ENCODE results near the gene PRR23C.

Gene PRR23C

DNA sequence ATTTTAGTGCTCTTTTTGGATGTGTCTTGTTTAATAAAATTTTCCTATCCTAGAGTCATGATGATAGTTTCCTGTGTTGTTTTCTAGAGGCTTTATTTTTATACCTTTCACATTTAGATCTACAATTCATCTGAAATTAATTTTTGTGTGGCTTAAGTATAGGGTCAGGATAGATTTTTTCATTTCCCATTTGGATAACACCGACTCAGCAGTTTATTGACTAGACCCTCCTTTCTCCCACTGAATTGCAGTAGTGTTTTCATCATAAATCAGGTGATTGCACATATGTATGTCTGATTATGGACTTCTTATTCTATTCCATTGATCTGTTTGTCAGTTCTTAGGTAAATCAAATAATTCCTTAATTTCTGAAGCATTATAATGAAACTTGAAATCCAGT, 49.0 kb downstream of the PRR23C start:
- DNase-seq (ENCODE audit: low read depth): no peak

All from fibroblast of gingiva (primary cell).